HG03432 (cell line): Measurements from ENCODE around the gene PSMD1.

ENCODE experiments used
- ATAC-seq: cut with Tn5 transposase; IDR thresholded peaks from one replicate; pipeline ENCODE4 v1.9.1; 2021; ENCODE audit warnings: mild to moderate bottlenecking, moderate library complexity; ENCODE audit not compliant: unreplicated experiment

Gene PSMD1

DNA sequence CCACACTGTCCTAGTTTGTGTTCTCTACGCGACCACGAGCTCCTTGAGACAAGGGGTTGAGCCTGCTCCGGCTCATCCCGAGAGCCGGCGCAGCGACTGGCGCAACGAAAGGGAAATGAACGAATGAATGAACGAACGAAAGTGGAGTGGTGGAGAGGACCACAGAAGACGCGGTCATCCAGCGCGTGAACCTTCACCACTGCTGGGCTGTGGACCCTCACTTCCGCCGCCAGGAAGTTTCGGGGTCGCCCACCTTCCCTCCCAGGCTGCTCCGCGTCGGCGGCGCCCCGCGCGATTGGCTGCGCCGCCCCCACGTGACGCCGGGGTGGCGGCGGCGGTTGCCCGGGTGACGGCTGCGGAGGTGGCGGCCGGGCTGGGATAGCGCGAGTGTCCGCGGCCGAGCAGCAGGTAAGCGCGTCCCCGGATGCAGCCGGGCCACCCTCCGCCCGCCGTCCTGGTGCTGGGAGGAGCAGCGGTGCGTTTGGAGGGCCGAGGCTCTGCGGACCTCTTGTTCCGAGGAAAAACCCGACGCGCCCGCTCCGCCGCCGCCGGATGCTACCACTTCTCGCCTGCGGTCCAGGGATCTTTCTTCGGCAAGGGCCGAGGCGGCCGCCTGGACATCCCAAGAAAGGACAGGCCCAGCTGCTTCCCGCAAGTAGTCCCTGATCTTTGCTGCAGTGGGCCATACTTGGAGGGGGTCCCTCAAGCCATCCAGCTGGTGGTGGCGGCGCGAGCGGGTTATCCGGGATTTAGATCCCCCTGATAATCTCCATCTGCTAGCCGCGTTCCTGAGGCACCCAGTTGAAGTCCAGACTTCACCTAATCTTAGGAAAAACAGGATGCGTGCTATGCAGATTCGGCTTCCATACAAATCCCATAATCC, 141.9 kb downstream of the PSMD1 start, which contains the start of gene ARMC9:
Gene ARMC9, plus strand, starts transcription at position 341 of the 883 bp plus-strand sequence. CDS start 7,608 bp downstream, outside the sequence.
- peak; percentile 99 for ATAC-seq

DNA sequence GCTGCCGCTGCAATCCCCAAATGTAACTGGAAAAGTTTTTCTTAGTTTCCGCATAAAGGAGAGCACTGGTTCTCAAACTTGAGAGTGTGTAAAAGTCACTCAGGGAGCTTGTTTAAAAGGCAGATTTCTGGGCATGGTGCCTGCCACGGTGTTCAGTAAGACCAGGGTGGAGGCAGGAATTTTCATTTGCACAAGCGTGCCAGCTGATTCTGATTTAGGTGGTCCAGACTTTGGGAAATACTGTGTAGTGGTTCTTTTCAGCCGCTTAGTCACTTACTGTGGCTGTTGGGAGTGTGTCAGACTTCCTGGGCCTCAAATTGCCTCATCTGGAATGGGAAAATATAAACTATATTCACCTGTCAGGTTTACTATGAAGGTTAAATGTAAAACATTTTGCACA, 142.6 kb downstream of the PSMD1 start:
- no peak for ATAC-seq

DNA sequence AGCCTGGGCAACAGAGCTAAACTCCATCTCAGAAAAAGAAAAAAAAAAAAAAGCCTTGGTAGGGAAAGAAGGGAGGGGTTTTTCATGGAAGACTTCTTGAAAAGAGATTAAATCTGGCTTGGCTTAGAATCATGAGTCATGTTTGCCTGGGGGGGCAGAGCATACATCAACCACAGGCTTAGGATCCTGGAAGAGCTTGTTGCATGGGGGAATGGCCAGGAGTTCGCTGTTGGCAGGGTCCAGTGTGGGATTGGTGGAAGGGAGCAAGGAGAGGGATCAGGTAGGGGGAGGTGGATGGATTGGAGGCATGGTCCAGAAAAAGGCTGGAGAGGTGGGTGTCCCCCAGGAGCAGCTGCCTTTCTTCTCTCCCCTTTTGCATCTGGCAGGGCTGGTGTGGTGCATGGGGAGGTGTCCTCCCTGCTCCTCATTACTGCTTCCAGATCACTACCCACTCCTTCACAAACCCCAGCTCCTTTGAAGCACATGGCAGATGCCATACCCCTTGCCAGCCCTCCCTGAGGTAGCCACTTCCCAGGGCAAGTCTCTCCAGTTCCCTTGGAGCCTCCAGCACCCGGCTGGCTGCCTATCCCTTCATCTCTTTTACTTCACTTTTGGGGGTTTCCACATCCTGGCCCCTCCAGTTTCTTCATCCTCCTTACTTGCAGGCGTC, 144.3 kb downstream of the PSMD1 start:
- ATAC-seq = no peak

DNA sequence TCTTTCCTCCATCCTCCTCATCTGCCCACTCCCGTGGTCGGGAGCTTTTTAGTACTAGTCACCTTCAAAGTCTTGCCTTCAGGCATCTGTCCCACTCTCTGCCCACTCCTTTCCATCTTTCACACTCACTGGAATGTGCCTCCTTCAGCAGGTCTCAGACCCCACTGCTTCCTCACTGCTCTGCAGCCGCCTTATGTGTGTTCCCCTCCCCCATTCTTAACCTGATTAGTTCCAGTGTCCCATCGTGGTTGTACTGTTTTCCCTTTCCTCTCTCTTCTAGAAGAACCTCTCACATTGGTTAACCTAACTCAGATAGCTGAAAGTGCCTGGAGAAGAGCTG, 144.8 kb downstream of the PSMD1 start:
- no peak for ATAC-seq

DNA sequence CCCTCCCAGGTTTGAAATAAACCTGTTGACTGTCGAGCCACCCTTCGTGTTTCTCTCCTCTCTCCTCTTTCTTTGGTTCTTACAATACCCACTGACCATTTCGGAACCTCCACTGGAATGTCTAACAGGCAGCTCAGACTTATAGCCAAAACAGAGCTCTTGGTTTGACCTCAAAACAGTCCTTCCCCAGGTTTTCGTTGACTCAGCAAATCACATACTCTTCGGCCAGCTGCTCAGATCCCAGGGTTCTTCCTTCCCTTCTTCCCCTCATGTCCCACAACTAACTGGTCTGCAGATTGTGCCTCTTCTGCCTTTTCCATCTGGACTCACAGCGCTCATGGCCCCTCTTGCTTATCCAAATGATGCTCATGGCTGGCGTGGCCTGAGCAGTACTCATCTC, 146.4 kb downstream of the PSMD1 start:
- ATAC-seq = no peak

DNA sequence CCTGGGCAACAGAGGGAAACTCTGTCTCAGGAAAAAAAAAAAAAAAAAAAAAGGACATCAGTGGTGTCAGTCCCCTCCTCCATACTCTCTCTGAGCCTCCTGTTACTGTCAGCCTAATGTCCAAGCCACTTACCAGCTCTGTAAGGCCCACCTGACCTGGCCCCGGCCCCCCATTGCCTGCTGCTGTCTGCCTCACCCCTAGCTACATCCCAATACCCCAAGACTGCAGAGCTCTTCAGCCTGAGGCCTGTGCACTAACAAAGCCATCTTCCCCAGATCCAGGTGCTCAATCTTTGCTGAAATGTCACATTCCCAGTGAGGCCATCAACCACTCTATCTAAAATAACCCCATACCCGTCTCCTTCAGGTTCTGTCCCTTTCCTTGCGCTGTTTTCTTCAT, 147.5 kb downstream of the PSMD1 start:
- ATAC-seq = no peak

DNA sequence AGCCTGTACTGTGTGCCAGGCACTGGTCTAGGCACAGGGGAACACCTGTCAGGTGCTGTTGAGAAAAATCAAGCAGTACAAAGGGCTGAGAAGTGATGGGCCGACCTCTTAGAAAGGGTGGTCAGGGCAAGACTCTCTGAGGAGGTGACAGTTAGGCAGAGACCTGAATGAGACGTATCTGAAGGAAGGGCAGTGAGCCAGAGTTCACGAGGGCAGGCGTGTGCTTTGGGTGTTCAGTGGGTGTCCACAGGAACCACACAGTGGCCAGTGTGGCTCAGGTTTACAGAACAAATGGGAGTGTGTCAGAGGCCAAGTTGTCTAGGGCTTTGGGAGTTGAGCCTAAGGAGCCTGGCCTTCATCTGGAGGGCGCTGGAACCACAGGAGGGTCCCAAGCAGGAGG, 147.9 kb downstream of the PSMD1 start:
- ATAC-seq = no peak

DNA sequence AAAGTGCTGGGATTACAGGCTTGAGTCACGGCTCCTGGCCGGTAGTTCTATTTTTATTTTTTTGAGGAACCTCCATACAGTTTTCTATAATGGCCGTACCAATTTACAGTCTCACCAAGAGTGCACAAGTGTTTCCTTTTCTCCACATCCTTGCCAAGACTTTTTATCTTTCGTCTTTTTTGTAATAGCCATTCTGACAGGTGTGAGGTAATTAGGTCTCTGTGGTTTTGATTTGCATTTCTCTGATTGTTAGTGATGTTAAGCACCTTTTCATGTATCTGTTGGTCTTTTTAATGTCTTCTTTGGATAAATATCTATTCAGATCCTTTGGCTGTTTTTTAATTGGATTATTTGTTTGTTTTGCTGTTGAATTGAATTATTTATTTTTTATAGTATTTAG, 151.1 kb downstream of the PSMD1 start:
- ATAC-seq = no peak

DNA sequence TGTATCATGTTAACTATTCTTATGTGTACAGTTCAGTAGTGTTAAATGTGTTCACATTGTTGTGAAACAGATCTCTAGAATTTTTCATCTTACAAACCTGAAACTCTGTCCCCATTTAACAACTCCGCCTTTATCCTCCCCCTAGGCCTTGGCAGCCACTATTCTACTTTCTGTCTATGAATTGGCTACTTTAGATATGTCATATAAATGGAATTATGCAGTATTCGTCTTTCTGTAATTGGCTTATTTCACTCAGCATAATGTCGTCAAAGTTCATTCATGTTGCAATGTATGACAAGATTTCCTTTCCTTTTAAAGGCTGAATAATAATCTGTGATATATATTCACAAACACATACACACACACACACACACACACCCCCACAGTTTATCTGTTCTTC, 154.1 kb downstream of the PSMD1 start:
- no peak for ATAC-seq

DNA sequence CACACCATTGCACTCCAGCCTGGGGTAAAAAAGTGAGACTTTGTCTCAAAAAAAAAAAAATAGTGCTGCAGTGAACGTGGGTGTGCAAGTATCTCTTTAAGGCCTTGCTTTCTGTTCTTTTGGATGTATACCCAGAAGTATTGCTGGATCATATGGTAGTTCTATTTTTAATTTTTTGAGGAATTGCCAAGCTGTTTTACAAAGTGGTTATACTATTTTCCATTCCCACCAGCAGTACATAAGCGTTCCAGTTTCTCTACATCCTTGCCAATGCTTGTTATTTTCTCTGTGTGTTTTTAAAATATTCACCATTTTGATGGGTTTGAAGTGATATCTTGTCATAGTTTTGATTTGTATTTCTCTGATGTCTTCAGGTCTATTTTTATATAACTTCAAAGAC, 154.8 kb downstream of the PSMD1 start:
- ATAC-seq = no peak

DNA sequence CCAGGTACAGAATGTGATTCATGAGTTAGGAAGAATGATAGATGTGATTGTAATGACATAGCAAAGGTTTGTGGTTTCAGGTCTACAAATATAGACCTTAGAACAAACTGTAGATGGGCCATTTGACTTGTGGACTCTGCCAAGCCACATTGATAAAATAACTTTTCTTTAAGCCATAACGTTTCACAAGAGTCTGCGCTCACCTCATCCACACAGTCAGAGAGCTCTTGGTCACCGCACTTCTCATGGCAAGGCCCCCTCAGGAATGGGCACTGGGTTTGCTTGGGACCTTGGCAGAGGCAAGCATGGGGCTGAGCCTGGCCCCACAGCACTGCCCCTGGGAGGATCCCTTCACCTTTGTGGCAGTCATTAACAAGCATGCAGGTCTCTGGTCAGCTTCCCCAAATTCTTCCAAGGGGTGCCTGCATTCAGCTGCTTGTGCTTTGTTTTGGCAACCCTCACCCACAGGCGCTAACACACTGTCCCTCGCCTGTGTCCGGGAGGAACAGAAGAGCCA, 155.7 kb downstream of the PSMD1 start:
- ATAC-seq = no peak

DNA sequence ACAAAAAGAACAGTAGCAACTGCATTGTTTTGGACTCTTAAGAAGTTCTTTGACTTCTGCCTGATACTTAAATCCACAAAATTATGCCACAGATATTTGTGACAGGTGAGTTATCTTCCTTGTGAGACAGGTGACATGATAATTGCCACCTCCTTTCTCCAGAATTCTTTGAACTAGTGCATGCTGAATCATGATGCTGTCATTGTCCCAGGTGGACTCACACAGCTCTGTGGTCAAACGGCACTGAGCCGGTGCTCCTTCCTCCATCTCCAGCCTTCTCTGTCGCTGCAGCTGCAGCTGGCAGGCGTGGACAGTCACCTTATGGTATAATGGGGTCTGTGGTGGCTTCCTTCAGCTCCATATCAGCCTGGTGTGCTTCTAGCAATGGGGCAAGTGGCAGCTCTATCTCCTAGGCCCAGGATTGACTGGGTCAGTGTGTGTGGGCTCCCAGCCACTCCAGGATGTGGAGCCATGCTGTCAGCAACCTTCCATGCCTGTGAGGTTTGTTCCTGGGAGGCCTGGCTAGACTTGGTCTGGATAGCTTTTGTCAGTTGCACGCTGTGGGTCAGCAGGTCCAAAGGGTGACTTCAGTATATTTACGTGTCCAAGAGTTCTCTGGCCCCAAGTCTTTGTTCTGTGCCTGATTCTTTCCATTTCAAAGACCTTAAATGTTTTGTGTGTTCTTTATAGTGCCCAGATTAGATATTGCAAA, 157.4 kb downstream of the PSMD1 start:
- no peak for ATAC-seq

DNA sequence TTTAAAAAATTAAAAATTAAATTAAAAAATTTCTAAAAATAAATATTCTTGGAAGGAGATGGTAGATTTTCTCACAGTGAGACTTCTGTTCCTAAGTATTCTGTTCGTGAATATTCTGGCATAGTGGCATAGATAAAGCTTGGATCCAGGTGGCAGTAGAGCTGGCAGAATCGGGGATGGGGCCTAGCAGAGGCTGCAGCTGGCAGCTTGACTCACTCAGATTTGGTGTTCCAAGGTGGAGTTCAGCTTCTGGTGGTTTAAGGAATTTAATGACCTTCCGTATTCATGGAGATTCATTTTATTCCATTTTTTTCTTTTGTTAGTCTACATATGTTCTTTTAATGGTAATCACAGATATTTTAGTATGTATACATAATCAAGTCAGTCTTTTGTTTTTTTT, 161.7 kb downstream of the PSMD1 start:
- ATAC-seq = no peak

DNA sequence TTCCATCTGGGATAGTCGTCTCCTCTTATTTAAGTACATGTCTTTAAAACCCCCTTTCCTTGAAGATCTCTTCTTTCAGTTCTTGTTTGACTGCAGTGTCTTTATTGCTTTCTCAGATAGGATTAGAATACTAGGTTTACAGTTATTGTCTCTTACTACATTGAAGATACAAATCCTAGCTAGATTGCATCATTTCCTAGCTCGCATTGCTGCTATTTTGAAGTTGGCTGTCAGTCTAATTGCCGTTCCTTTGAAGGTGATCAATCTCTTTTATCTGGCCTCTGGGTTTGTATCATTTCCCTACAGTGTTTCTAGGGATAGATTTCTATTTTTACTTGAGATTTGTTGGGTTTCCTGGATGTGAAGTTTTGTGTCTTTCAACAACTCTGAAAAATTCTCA, 162.6 kb downstream of the PSMD1 start:
- no peak for ATAC-seq

DNA sequence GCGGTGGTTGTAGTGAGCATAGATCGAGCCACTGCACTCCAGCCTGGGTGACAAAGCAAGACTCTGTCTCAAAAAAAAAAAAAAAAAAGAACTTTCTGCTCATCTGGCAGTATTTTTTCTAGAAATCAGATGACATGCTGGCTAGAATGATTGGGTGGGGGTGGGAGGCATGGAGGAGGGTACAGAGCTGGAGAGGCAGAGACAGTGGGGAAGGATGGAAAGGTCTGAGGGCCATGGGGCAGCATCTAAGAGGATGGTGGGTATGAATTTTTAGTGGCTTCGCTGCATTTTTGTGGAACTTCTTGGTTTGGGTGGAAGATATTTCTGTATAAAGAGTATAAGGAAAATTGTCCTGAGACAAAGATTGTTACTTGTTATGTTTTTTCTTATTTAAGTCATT, 165.1 kb downstream of the PSMD1 start:
- ATAC-seq = no peak
